Testis (tissue), 3 donors: ENCODE measurements around the gene ARVCF. TPM values are rescaled to one million over a fixed set of nuclear protein-coding genes. Genes with fewer than 3 reads are reported as not detected.

ENCODE experiments used
- DNase-seq: peaks from one replicate; pipeline ENCODE4 v3.0.0-alpha.2; 2019
- H3K27ac ChIP-seq, 2 donors: fragments of 200-600 bp; sonication (generic); one replicate each; pipeline ENCODE4 v1.5.1; 2019
- H3K27me3 ChIP-seq: fragments of 200-600 bp; sonication (generic); one replicate; pipeline ENCODE4 v1.5.1; 2019
- H3K36me3 ChIP-seq: fragments of 200-600 bp; sonication (generic); one replicate; pipeline ENCODE4 v1.5.1; 2017; ENCODE audit warnings: low read depth; ENCODE audit errors: missing control alignments
- H3K4me1 ChIP-seq: fragments of 200-600 bp; sonication (generic); one replicate; pipeline ENCODE4 v1.5.1; 2019
- H3K4me3 ChIP-seq, 2 donors: fragments of 200-600 bp; sonication (generic); one replicate each; pipeline ENCODE4 v1.5.1; 2017 to 2019
- H3K9me3 ChIP-seq: fragments of 200-600 bp; sonication (generic); one replicate; pipeline ENCODE4 v1.5.1; 2017
- POLR2A ChIP-seq: fragments of 450-650 bp; IDR thresholded peaks from one replicate; pipeline ENCODE4 v1.6.1; 2017; ENCODE audit warnings: antibody characterized with exemption, mild to moderate bottlenecking, moderate library complexity
- WGBS, 2 donors: methylation state at CpG; one replicate each; pipeline ENCODE4 v1.1.5; 2018; 5-methylcytosine and 5-hydroxymethylcytosine counted together
- intact Hi-C: fragments of 100-400 bp; cut with DNase I; formaldehyde crosslinking; loops from one replicate; pipeline ENCODE4 v1.15.1; 2023; ENCODE audit warnings: low total_unique reads
- polyA plus RNA-seq: library from polyadenylated mRNA; stranded (reverse); fragments of 350-450 nt; fragmentation: Illumina TruSeq; extraction: RNeasy Lipid Tissue Mini Kit (QIAGEN cat#74804); gene quantifications from one replicate; pipeline ENCODE4 v1.2.3, GENCODE V29; 2014; ENCODE audit warnings: low read depth, low replicate concordance; ENCODE audit not compliant: insufficient read depth
- total RNA-seq, 2 donors: library from RNA; depleted of rRNA; stranded (reverse); fragments of >200 nt; gene quantifications; one replicate each; pipeline ENCODE4 v1.2.3, GENCODE V29; 2016
- TF ChIP-seq, protein P1 (sequence below), 3 experiments: fragments of 450-650 bp in 2 of 3; fragments of 200-600 bp in 1 of 3; sonication (generic) in 1 of 3; IDR thresholded peaks; one replicate each; pipeline ENCODE4 v1.5.1; 2016 to 2019; ENCODE audit warnings: antibody characterized with exemption in 3 of 3, mild to moderate bottlenecking in 2 of 3, moderate library complexity in 1 of 3

The ARVCF gene
- total and polyA plus RNA-seq, 3 donors from 2014 or later, result 21.1 to 57.7 (median 43.2) TPM

DNA sequence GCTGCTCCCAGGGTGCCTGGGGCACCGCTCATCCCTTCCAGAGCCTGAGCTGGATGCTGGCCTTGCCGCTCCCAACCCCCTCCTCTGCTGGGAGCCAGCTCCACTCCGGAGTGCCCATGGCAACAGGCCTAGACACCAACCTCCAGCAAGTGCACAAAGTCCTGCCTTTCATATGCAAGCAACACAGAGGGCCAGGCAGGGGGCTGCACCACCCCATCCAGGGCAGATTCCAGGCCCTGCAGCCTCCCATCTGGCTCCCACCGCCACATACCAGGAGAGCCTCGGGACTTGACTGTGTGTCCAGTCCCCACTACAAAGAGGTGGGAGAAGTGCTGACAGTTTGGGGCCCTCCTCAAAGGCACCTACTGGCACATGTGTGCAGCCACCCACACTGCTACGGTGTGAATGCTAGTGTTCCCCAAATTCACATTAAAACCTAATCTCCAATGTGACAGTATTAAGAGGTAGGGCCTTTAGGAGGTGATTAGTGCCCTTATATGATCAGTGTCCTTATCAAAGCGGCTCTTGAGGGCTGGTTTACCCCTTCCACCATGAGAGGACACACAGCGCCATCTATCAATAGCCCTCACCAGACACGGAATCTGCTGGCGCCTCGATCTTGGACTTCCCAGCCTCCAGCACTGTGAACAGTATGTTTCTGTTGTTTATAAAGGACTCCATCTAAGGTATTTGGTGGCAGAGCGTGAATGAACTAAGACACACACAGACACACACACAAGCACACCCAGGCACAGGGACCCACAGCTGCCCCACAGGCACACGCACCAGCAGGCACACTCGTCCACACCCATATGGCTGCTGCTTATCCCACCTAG is 16.2 kb downstream of the ARVCF start:
- DNase-seq, result no peak
- H3K4me3 ChIP-seq, result no peak overlapping the region
- peaks cover 11% of the 10 kb centered on the region for H3K4me1 ChIP-seq
- intact Hi-C loops, result no loop called here
- no peak overlapping the region for H3K27ac ChIP-seq
- H3K9me3 ChIP-seq, result no peaks in the 10 kb centered on the region
- no peaks in the 10 kb centered on the region for H3K36me3 ChIP-seq
- TF ChIP-seq, protein P1, sequence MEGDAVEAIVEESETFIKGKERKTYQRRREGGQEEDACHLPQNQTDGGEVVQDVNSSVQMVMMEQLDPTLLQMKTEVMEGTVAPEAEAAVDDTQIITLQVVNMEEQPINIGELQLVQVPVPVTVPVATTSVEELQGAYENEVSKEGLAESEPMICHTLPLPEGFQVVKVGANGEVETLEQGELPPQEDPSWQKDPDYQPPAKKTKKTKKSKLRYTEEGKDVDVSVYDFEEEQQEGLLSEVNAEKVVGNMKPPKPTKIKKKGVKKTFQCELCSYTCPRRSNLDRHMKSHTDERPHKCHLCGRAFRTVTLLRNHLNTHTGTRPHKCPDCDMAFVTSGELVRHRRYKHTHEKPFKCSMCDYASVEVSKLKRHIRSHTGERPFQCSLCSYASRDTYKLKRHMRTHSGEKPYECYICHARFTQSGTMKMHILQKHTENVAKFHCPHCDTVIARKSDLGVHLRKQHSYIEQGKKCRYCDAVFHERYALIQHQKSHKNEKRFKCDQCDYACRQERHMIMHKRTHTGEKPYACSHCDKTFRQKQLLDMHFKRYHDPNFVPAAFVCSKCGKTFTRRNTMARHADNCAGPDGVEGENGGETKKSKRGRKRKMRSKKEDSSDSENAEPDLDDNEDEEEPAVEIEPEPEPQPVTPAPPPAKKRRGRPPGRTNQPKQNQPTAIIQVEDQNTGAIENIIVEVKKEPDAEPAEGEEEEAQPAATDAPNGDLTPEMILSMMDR (IDR thresholded peaks at IDR 0.05), result no peak
- no peak for TF ChIP-seq POLR2A
- H3K27me3 ChIP-seq, result no peaks in the 10 kb centered on the region
- 87 to 89% methylated on average over 10 to 14 of the region's 14 CpGs for WGBS, 2 donors

DNA sequence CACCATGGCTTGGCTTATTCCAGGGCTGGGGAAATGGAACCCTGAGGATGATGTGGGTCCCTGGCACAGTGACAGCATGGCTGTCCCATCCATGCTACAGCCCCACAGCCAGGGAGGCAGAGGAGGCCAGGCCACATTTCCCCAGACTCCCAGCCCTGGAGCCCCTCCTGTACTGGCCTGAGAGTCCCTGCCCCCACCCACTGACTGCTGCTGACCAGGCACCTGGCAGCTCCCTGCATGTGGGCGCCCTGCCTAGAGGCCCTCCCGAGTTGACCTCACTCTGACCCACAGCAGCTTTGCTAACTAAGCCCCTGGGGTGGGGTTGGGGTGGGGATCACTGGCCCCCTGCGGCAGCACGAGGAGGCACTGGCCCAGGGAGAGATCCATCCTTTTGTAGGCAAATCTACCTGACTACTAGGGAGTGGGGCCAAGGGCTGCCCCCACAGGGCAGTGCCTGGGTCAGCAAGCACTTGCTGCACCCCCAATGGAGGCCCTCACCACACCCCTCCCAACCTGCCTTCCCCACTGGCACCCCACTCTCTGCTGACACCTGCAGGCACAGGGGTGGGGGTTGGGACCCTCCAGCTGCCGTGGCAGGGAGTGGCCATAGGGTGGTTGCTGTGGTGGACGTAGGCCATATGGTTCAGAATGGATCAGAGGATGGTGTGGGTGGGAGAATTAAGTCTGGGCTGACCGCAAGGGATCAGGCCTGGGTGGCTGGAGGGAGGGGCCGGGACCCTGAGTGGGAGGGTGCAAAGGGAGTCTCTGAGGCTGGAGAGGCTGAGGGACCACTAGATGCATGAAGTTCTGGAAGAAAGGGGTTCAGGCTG is 17.4 kb downstream of the ARVCF start:
- WGBS, 2 donors, result 82 to 87% methylated on average over 5 to 8 of the region's 8 CpGs
- TF ChIP-seq, protein P1 (IDR thresholded peaks at IDR 0.05), result no peak
- TF ChIP-seq POLR2A, result no peak
- H3K9me3 ChIP-seq, result no peaks in the 10 kb centered on the region
- H3K36me3 ChIP-seq, result no peaks in the 10 kb centered on the region
- DNase-seq, result no peak
- intact Hi-C loops, result no loop called here
- H3K4me3 ChIP-seq, result no peak overlapping the region
- peaks cover 11% of the 10 kb centered on the region for H3K4me1 ChIP-seq
- no peaks in the 10 kb centered on the region for H3K27me3 ChIP-seq
- H3K27ac ChIP-seq, result no peak overlapping the region

GRCh38 chr22:19998232-19998951 is 18.2 kb downstream of the ARVCF start:
- no peaks in the 10 kb centered on the region for H3K9me3 ChIP-seq
- intact Hi-C loops, result no loop called here
- H3K27me3 ChIP-seq, result no peaks in the 10 kb centered on the region
- no peaks in the 10 kb centered on the region for H3K36me3 ChIP-seq
- no peak for DNase-seq
- TF ChIP-seq, protein P1 (IDR thresholded peaks at IDR 0.05), result no peak
- TF ChIP-seq POLR2A, result no peak
- H3K4me3 ChIP-seq, result no peak overlapping the region
- 47% methylated on average over 16 of the region's 16 CpGs; no CpG with 5 or more reads in 1 of the 2 donors for WGBS, 2 donors
- H3K4me1 ChIP-seq, result peaks cover 11% of the 10 kb centered on the region
- no peak overlapping the region for H3K27ac ChIP-seq

GRCh38 chr22:19997561-19998231 is 18.9 kb downstream of the ARVCF start:
- H3K27ac ChIP-seq, result no peak overlapping the region
- no peak for TF ChIP-seq POLR2A
- TF ChIP-seq, protein P1 (IDR thresholded peaks at IDR 0.05), result no peak
- H3K4me1 ChIP-seq, result peaks cover 11% of the 10 kb centered on the region
- no peaks in the 10 kb centered on the region for H3K9me3 ChIP-seq
- H3K27me3 ChIP-seq, result no peaks in the 10 kb centered on the region
- DNase-seq, result no peak
- no peaks in the 10 kb centered on the region for H3K36me3 ChIP-seq
- no peak overlapping the region for H3K4me3 ChIP-seq
- intact Hi-C loops, result no loop called here
- WGBS, 2 donors, result 90% methylated on average over 19 of the region's 19 CpGs; no CpG with 5 or more reads in 1 of the 2 donors
